PFSK-1 (cell line): ENCODE results near the gene GORASP2.

Source experiments
- FOXP2 ChIP-seq: optimal IDR thresholded peaks from 2 replicates; pipeline ENCODE3; 2011; ENCODE audit warnings: borderline replicate concordance, control low read depth, inconsistent platforms; ENCODE audit not compliant: insufficient read depth; ENCODE audit errors: extremely low read length, extremely low read depth
- POLR2AphosphoS5 ChIP-seq: IDR thresholded peaks from 2 replicates; pipeline ENCODE4 v1.6.1; 2012; ENCODE audit warnings: low read depth, mild to moderate bottlenecking, control low read depth, low read length, moderate library complexity
- SIN3A ChIP-seq: IDR thresholded peaks from 2 replicates; pipeline ENCODE4 v1.6.1; 2012; ENCODE audit warnings: mild to moderate bottlenecking, low read length, moderate library complexity, borderline replicate concordance; ENCODE audit not compliant: insufficient read depth
- TAF1 ChIP-seq: IDR thresholded peaks from 2 replicates; pipeline ENCODE4 v1.6.1; 2012; ENCODE audit warnings: low read length, control low read depth, borderline replicate concordance; ENCODE audit not compliant: insufficient read depth
- TF ChIP-seq, protein P1 (sequence below), 2 experiments: IDR thresholded peaks; 2 replicates each; pipeline versions ENCODE4 v1.6.1 to v1.8.0; 2011 to 2012; ENCODE audit warnings: low read depth in 2 of 2, low read length in 2 of 2, control low read depth in 1 of 2, inconsistent platforms in 1 of 2, mild to moderate bottlenecking in 1 of 2, moderate library complexity in 1 of 2; ENCODE audit not compliant: insufficient read depth in 1 of 2

The GORASP2 gene

DNA sequence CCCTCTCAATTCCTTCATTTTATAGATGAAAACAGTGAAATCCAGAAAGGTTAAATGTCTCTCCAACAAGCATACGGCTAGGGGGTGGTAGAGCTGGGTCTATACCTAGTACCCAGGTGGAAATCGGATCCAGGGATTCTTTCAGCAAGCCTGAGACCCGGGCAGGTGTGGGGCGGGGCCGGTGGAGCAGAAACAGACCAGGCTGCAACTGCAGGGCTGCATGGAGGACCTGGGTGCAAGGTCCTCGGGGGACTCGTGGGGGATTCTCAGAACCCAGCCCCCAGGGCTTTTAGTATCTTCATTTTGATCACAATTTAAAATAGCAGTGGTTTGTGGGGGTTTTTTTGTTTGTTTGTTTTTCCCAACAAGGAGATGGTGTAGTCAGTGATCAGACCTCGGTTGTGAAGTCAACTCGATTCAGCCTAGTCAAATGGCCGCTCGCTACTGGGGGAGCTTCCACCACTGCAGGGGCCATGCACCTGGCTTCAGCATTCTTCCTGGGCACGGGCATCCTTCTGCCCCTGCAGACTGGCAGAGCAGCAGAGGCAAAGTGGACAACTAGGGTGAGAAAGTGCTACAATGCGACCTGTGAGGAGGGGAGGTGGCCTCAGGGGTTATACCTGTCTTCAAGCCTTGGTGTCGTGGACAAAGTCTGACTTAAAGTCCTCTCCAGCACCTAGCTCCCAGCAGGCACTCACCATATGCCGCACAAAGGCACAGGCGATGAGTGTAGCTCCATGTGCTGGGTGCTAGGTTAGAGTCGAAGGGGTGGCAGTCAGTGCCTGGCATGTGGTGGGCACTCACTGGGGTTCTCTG is 46.3 kb downstream of the GORASP2 start:
- no peak for TF ChIP-seq POLR2AphosphoS5
- TF ChIP-seq, protein P1, sequence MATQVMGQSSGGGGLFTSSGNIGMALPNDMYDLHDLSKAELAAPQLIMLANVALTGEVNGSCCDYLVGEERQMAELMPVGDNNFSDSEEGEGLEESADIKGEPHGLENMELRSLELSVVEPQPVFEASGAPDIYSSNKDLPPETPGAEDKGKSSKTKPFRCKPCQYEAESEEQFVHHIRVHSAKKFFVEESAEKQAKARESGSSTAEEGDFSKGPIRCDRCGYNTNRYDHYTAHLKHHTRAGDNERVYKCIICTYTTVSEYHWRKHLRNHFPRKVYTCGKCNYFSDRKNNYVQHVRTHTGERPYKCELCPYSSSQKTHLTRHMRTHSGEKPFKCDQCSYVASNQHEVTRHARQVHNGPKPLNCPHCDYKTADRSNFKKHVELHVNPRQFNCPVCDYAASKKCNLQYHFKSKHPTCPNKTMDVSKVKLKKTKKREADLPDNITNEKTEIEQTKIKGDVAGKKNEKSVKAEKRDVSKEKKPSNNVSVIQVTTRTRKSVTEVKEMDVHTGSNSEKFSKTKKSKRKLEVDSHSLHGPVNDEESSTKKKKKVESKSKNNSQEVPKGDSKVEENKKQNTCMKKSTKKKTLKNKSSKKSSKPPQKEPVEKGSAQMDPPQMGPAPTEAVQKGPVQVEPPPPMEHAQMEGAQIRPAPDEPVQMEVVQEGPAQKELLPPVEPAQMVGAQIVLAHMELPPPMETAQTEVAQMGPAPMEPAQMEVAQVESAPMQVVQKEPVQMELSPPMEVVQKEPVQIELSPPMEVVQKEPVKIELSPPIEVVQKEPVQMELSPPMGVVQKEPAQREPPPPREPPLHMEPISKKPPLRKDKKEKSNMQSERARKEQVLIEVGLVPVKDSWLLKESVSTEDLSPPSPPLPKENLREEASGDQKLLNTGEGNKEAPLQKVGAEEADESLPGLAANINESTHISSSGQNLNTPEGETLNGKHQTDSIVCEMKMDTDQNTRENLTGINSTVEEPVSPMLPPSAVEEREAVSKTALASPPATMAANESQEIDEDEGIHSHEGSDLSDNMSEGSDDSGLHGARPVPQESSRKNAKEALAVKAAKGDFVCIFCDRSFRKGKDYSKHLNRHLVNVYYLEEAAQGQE (IDR thresholded peaks at IDR 0.05; ENCODE audit: insufficient read depth in 1 of 2, low read depth in 2 of 2, low read length in 2 of 2): no peak
- no peak for TF ChIP-seq FOXP2
- no peak for TF ChIP-seq TAF1
- TF ChIP-seq SIN3A: no peak

DNA sequence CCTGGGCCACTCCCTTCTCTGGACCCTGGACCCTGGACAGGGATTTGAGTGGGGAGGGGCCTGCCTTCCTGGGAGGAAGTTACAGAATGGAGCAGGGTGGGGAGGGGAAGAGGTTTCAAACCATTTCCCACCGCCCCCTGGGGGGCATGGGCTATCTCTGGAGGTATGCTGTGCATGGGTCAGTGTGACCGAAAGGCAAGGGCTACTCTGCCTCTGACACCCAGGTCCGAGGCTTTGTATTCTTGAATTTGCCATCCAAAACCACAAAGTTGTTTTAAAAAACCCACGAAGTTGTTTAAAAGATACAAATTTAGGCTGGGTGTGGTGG is 46.9 kb downstream of the GORASP2 start:
- TF ChIP-seq FOXP2 (no peak), SIN3A (no peak), TAF1 (no peak), POLR2AphosphoS5 (no peak)
- TF ChIP-seq, protein P1 (IDR thresholded peaks at IDR 0.05; ENCODE audit: insufficient read depth in 1 of 2, low read depth in 2 of 2, low read length in 2 of 2): no peak

DNA sequence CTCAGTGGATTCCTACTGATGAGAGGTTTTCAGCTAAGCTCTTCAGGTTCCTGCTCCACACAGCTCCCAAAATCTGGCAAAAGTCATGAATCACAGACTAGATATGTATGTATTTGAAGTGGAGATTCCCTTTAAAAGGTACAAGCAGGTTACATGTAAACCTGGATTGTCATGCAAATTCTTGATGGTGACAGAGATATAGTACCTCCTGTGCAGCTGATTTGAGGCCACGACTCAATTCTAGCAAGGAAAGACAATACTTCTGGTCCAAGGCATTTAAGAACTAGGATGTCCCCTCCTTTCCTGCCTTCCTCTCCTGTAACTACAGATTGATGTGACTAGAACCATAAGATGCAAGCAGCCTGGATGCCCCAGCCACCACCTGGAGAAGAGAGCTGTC is 55.0 kb downstream of the GORASP2 start:
- TF ChIP-seq TAF1: no peak
- no peak for TF ChIP-seq SIN3A
- TF ChIP-seq, protein P1 (IDR thresholded peaks at IDR 0.05; ENCODE audit: insufficient read depth in 1 of 2, low read depth in 2 of 2, low read length in 2 of 2): no peak
- TF ChIP-seq FOXP2: no peak
- no peak for TF ChIP-seq POLR2AphosphoS5

DNA sequence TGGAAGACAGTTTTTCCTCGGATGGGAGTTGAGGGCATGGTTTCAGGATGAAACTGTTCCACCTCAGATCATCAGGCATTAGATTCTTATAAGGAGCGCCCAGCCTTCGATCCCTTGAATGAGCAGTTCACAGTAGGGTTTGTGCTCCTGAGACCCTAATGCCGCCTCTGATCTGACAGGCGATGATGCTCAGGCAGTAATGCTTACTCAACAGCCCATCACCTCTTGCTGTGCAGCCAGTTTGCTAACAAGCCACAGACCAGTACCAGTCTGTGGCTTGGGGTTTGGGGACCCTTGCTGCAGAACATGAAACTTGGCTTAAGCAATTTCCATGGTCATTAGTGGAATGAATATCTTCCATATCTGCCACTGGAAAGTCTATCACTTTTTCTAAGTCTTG is 56.4 kb downstream of the GORASP2 start:
- TF ChIP-seq FOXP2 (no peak), POLR2AphosphoS5 (no peak), SIN3A (no peak), TAF1 (no peak)
- TF ChIP-seq, protein P1 (IDR thresholded peaks at IDR 0.05; ENCODE audit: insufficient read depth in 1 of 2, low read depth in 2 of 2, low read length in 2 of 2): no peak
